Kidney (tissue), 14 donors: ENCODE data around the gene TSPAN4. TPM values are rescaled to one million over a fixed set of nuclear protein-coding genes. Genes with fewer than 3 reads are reported as not detected.
A peak's percentile ranks its signal among the peaks of the same experiment; 100 is the strongest.

Experiments
- DNase-seq, 5 donors: peaks; one replicate each; pipeline ENCODE4 v3.0.0-alpha.2; 2013 to 2020
- FAIRE-seq: peaks from 2 replicates; lab custom pipeline; 2012; peaks lifted over from hg19 to GRCh38; lab: Jason Lieb, UNC
- H3K27ac ChIP-seq, 2 donors: one replicate each; pipeline ENCODE4 v1.7.0; 2013; ENCODE audit warnings: low read depth in 2 of 2, low read length in 2 of 2, inconsistent platforms in 1 of 2
- H3K27me3 ChIP-seq: one replicate; pipeline ENCODE4 v1.7.1; 2013; ENCODE audit warnings: low read length, inconsistent platforms; ENCODE audit not compliant: control insufficient read depth, insufficient read depth
- H3K36me3 ChIP-seq, 3 donors: one replicate each; pipeline versions ENCODE4 v1.7.0 to v1.7.1; 2013; ENCODE audit warnings: low read length in 3 of 3, control low read depth in 1 of 3, inconsistent platforms in 1 of 3; ENCODE audit not compliant: insufficient read depth in 3 of 3, control insufficient read depth in 2 of 3
- H3K4me1 ChIP-seq, 3 donors: one replicate each; pipeline versions ENCODE4 v1.7.0 to v1.7.1; 2013; ENCODE audit warnings: low read length in 3 of 3, inconsistent platforms in 1 of 3, low read depth in 1 of 3; ENCODE audit not compliant: control insufficient read depth in 2 of 3, insufficient read depth in 2 of 3
- H3K4me3 ChIP-seq, 3 donors: one replicate each; pipeline versions ENCODE4 v1.7.0 to v1.8.1; 2013; ENCODE audit warnings: low read length in 3 of 3, control low read depth in 1 of 3, inconsistent platforms in 1 of 3
- H3K9ac ChIP-seq, 3 donors: one replicate each; pipeline versions ENCODE4 v1.7.0 to v1.7.1; 2013; ENCODE audit warnings: low read length in 3 of 3, control low read depth in 1 of 3, inconsistent platforms in 1 of 3
- H3K9me3 ChIP-seq, 3 donors: one replicate each; pipeline versions ENCODE4 v1.7.0 to v1.7.1; 2013; ENCODE audit warnings: low read length in 3 of 3, control low read depth in 1 of 3, inconsistent platforms in 1 of 3; ENCODE audit not compliant: control insufficient read depth in 2 of 3, insufficient read depth in 1 of 3
- CTCF ChIP-seq: IDR thresholded peaks from 3 replicates; pipeline ENCODE4 v1.5.1; 2012; ENCODE audit warnings: mild to moderate bottlenecking, moderate library complexity, borderline replicate concordance; ENCODE audit not compliant: insufficient read depth; ENCODE audit errors: extremely low read depth
- intact Hi-C: fragments of 100-400 bp; cut with DNase I; formaldehyde crosslinking; loops from one replicate; pipeline ENCODE4 v1.11.1; 2022
- polyA plus RNA-seq: library from polyadenylated mRNA; stranded (reverse); fragments of 350-450 nt; fragmentation: Illumina TruSeq; extraction: RNeasy Lipid Tissue Mini Kit (QIAGEN cat#74804); gene quantifications from one replicate; pipeline ENCODE4 v1.2.3, GENCODE V29; 2014; ENCODE audit warnings: low read depth, low replicate concordance; ENCODE audit not compliant: insufficient read depth
- total RNA-seq: library from RNA; stranded (reverse); fragmentation: NEBNext Ultra II Directional; extraction: Animal tissue kit (Norgen Biotek cat#: 25700); gene quantifications from one replicate; pipeline ENCODE4 v1.2.1, GENCODE V29; 2021
- donor health status: control.
- donor health status: control.
- donor health status: control.
- donor health status: control.
- donor health status: control.
- donor health status: DM: yes; HTN: yes; CAD: no.
- donor health status: Normal renal cell carcinoma (clear cell type).

The TSPAN4 gene
- total and polyA plus RNA-seq, 2 donors from 2014 or later: 81.2 to 104 TPM

- H3K4me1 ChIP-seq: no peaks in the 10 kb centered on the region
- peaks cover 0 to 3% (median 0%) of the 10 kb centered on the region in 3 donors for H3K36me3 ChIP-seq
- no peaks in the 10 kb centered on the region for H3K27me3 ChIP-seq
- intact Hi-C loops: no loop called here
- H3K9ac ChIP-seq: no peak overlapping the region
- no peaks in the 10 kb centered on the region for H3K9me3 ChIP-seq
- H3K4me3 ChIP-seq: no peak overlapping the region
- no peak for TF ChIP-seq CTCF
- no peak for DNase-seq
- FAIRE-seq: no peak
- no peak overlapping the region for H3K27ac ChIP-seq
These were observed 44.9 kb downstream of the TSPAN4 start for GRCh38 chr11:887589-887988.

- intact Hi-C loops: no loop called here
- Histone ChIP-seq H3K27ac (no peak overlapping the region), H3K27me3 (no peaks in the 10 kb centered on the region), H3K4me1 (no peaks in the 10 kb centered on the region), H3K4me3 (no peak overlapping the region), H3K9ac (no peak overlapping the region), H3K9me3 (no peaks in the 10 kb centered on the region), H3K36me3 (peaks cover 0 to 3% (median 0%) of the 10 kb centered on the region in 3 donors)
- no peak for TF ChIP-seq CTCF
- DNase-seq (peak in 1 of 5 donors; percentile 46), FAIRE-seq (no peak)
These were observed 45.9 kb downstream of the TSPAN4 start for GRCh38 chr11:888310-889212.

DNA sequence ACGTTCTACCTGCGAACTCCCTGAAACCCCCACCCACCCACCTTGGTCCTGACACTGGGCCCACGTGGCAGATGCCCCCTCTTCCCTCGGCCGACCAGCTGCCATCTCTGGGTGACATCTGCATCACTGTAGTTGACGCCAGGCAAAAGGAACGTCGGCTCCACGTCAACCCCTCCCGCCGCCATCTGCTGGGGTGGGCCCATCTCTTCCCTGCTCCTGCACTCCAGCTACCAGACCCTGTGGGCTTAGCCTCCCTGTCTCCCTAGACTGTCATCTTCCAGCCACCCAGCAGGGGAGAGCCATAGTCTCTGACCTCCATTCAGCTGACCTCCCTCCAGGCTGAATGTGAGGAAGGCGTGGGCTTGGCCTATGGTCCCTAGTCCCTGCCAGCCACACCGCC, 46.6 kb downstream of the TSPAN4 start:
- Histone ChIP-seq H3K4me1 (no peaks in the 10 kb centered on the region), H3K36me3 (peaks cover 0 to 3% (median 0%) of the 10 kb centered on the region in 3 donors), H3K4me3 (no peak overlapping the region), H3K9ac (no peak overlapping the region), H3K27ac (no peak overlapping the region), H3K9me3 (no peaks in the 10 kb centered on the region), H3K27me3 (no peaks in the 10 kb centered on the region)
- TF ChIP-seq CTCF: no peak
- DNase-seq: no peak
- intact Hi-C loops: no loop called here
- no peak for FAIRE-seq
